Measurements from ENCODE around the gene SERPINB6.
A peak's percentile ranks its signal among the peaks of the same experiment; 100 is the strongest.
"Not testable (repeated sequence)": the region's sequence is repeated elsewhere in the genome, so short reads cannot be mapped to it uniquely, and the experiment has no call there.

Gene SERPINB6

GRCh38 chr6:3001146-3001772 is 29.9 kb upstream of the SERPINB6 start:
- H3K9me3 ChIP-seq (ENCODE audit: control insufficient read depth, low read length), result no peaks in the 10 kb centered on the region
- no peaks in the 10 kb centered on the region for H3K27me3 ChIP-seq (replicated peaks; ENCODE audit: control insufficient read depth, insufficient read depth, low read length, poor library complexity, severe bottlenecking)
- no peaks in the 10 kb centered on the region for H3K36me3 ChIP-seq (ENCODE audit: control insufficient read depth, insufficient read depth, low read length)
- no peak overlapping the region for H3K4me3 ChIP-seq (ENCODE audit: insufficient read depth, low read depth, low read length, poor library complexity, severe bottlenecking)
- peaks cover 17% of the 10 kb centered on the region for H3K4me1 ChIP-seq (ENCODE audit: control insufficient read depth, insufficient read depth, low read length, poor library complexity, severe bottlenecking)
- H3K27ac ChIP-seq (ENCODE audit: insufficient read depth, low read length, poor library complexity, severe bottlenecking), result no peak overlapping the region
- no peak for DNase-seq

- no peaks in the 10 kb centered on the region for H3K9me3 ChIP-seq (ENCODE audit: control insufficient read depth, low read length)
- H3K27me3 ChIP-seq (replicated peaks; ENCODE audit: control insufficient read depth, insufficient read depth, low read length, poor library complexity, severe bottlenecking), result no peaks in the 10 kb centered on the region
- peak; percentile 85 to 86 (median 86) for DNase-seq
- no peaks in the 10 kb centered on the region for H3K36me3 ChIP-seq (ENCODE audit: control insufficient read depth, insufficient read depth, low read length)
- peak within 1 kb of the TSS; percentile 87 for H3K4me3 ChIP-seq (ENCODE audit: insufficient read depth, low read depth, low read length, poor library complexity, severe bottlenecking)
- H3K4me1 ChIP-seq (ENCODE audit: control insufficient read depth, insufficient read depth, low read length, poor library complexity, severe bottlenecking), result peaks cover 17% of the 10 kb centered on the region
- H3K27ac ChIP-seq (ENCODE audit: insufficient read depth, low read length, poor library complexity, severe bottlenecking), result peak within 1 kb of the TSS; percentile 80
Observed at GRCh38 chr6:2999618-3000557, 28.5 kb upstream of the SERPINB6 start, which contains the start of gene NQO2. NQO2 (plus strand) TSS chr6:2999894; CDS start chr6:3006553, 6,659 bp downstream.

DNA sequence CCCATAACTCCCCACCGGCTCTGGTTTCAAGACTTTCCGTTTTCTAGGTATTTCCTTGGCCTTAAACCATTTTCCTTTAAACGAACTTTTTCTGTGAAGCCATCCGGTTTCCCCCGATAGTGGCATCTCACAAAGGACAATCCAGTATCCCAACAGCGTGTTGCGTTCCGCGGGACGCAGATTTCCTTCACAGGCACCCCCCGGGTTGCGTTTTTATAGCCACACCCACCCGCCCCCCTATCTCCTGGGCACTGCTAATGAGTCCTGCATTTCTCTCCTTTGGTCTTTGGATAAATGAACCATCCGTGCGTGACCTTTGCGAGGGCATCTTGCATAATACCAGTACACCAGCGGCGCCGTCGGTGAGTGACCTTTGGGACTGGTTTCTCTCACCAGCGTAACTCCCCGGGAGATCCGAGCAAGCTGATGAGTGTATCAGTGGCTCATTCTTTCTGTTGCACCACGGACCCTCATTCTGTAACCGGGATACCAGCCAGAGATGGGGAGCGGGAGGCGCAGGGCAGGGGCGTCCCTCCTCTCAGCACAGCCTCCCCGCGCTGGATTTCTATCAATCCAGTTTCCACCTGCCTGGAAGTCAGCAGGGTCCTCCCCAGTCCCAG is 27.7 kb upstream of the SERPINB6 start:
- peak in 1 of 3 donors; percentile 27 for DNase-seq

DNA sequence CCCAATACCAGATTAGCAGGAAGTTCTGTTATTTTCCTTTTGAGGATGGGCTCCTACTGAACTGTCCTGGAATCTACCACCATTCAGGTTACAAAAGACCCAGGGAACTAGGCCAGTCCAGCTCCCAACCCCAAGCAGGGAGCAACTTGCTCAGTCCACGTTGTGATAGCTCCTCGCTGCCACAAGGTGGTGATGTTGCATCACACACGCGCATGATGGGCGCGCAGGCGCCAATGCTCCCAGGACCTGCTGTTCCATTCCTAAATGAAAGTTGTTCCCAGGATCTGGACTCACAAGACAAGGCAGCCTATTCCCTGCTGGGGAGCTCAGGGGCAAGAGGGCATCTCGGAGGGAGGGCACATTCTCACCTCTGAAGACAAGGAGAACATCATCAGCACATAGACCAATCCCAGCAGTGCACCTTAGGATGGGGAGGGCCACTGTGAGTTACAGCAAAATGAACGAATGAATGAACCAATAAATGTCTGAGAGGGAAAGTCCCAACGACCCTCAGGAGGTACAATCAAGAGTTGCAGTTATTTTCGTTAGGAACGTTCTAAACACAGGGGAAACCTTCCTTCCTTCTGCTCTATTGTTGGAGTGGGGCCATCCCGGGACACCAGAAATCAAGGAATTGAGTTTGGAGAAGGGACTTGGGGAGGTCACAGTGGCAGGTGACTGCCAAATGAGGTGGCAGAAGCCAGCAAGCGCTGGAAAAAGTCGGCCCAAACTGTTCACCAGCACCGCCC is 27.1 kb upstream of the SERPINB6 start:
- peak in 2 of 3 donors; percentile 36 to 55 for DNase-seq
- H3K27ac ChIP-seq (ENCODE audit: insufficient read depth, low read length, poor library complexity, severe bottlenecking), result peak overlapping the region; percentile 80
- H3K4me1 ChIP-seq (ENCODE audit: control insufficient read depth, insufficient read depth, low read length, poor library complexity, severe bottlenecking), result peaks cover 17% of the 10 kb centered on the region
- H3K36me3 ChIP-seq (ENCODE audit: control insufficient read depth, insufficient read depth, low read length); H3K9me3 ChIP-seq (ENCODE audit: control insufficient read depth, low read length); H3K27me3 ChIP-seq (replicated peaks; ENCODE audit: control insufficient read depth, insufficient read depth, low read length, poor library complexity, severe bottlenecking): not testable (repeated sequence)
- H3K4me3 ChIP-seq (ENCODE audit: insufficient read depth, low read depth, low read length, poor library complexity, severe bottlenecking), result peak overlapping the region; percentile 74

More for the DNA sequence above, 27.7 kb upstream of the SERPINB6 start:
- no peaks in the 10 kb centered on the region for H3K36me3 ChIP-seq (ENCODE audit: control insufficient read depth, insufficient read depth, low read length)
- peak overlapping the region; percentile 80 for H3K27ac ChIP-seq (ENCODE audit: insufficient read depth, low read length, poor library complexity, severe bottlenecking)
- peaks cover 17% of the 10 kb centered on the region for H3K4me1 ChIP-seq (ENCODE audit: control insufficient read depth, insufficient read depth, low read length, poor library complexity, severe bottlenecking)
- H3K4me3 ChIP-seq (ENCODE audit: insufficient read depth, low read depth, low read length, poor library complexity, severe bottlenecking), result peak overlapping the region; percentile 74
- no peaks in the 10 kb centered on the region for H3K9me3 ChIP-seq (ENCODE audit: control insufficient read depth, low read length)
- no peaks in the 10 kb centered on the region for H3K27me3 ChIP-seq (replicated peaks; ENCODE audit: control insufficient read depth, insufficient read depth, low read length, poor library complexity, severe bottlenecking)

DNA sequence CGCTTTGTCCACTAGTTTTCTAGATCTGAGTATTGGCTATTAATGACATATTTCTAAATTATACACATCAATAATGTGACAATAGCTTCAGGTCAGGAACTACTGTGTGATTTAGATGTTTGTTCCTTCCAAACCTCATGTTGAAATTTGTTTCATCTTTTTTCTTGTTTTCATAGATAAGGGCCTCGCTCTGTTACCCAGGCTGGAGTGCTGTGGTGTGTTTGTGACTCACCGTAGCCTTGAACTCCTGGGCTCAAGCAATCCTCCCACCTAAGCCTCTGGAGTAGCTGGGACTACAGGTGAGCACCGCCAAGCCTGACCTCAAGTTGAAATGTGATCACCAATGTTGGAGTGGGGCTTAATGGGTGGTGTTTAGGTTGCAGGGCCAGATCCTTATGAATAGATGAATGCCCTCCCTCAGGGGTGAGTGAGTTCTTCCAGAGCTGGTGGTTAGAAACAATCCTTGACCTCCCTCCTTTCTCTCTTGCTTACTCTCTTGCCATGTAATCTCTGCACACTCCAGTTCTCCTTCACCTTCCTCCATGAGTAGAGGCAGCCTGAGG is 22.5 kb upstream of the SERPINB6 start:
- peaks cover 2% of the 10 kb centered on the region for H3K4me1 ChIP-seq (ENCODE audit: control insufficient read depth, insufficient read depth, low read length, poor library complexity, severe bottlenecking)
- no peak for DNase-seq
- no peaks in the 10 kb centered on the region for H3K36me3 ChIP-seq (ENCODE audit: control insufficient read depth, insufficient read depth, low read length)
- H3K9me3 ChIP-seq (ENCODE audit: control insufficient read depth, low read length), result no peaks in the 10 kb centered on the region
- H3K27ac ChIP-seq (ENCODE audit: insufficient read depth, low read length, poor library complexity, severe bottlenecking), result no peak overlapping the region
- no peak overlapping the region for H3K4me3 ChIP-seq (ENCODE audit: insufficient read depth, low read depth, low read length, poor library complexity, severe bottlenecking)
- no peaks in the 10 kb centered on the region for H3K27me3 ChIP-seq (replicated peaks; ENCODE audit: control insufficient read depth, insufficient read depth, low read length, poor library complexity, severe bottlenecking)

DNA sequence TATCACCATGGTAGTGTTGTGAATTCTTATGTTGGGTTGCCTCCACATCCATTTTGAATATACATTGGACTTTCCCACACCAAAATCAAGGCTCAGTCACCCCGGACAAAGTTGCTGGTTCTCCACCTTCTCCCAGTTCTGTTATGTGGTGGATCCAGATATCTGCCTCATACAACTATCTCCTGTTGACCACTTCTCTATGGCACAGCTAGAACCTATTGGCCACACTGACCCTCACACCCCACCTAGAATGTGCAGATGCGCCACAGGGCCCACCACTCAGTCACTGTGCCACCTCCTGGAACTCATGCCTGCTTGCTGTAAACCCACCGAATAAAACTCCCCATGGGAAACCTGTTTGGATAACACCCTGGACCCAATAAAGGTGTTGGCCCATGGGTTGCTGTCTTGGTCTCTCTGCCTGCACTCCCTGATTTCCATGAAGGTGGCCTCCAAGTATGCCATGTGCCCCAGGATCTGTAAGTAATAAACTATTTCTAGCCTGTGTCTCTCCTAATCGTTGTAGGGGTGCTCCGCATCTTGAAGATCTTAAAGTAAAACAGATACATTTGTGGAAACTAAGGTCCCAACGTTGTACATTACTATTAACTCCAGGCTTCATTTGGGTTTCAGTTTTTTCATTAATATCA is 21.1 kb upstream of the SERPINB6 start:
- H3K9me3 ChIP-seq (ENCODE audit: control insufficient read depth, low read length), result no peaks in the 10 kb centered on the region
- peaks cover 7% of the 10 kb centered on the region for H3K4me1 ChIP-seq (ENCODE audit: control insufficient read depth, insufficient read depth, low read length, poor library complexity, severe bottlenecking)
- no peak for DNase-seq
- no peaks in the 10 kb centered on the region for H3K27me3 ChIP-seq (replicated peaks; ENCODE audit: control insufficient read depth, insufficient read depth, low read length, poor library complexity, severe bottlenecking)
- H3K36me3 ChIP-seq (ENCODE audit: control insufficient read depth, insufficient read depth, low read length), result no peaks in the 10 kb centered on the region
- H3K4me3 ChIP-seq (ENCODE audit: insufficient read depth, low read depth, low read length, poor library complexity, severe bottlenecking), result no peak overlapping the region
- H3K27ac ChIP-seq (ENCODE audit: insufficient read depth, low read length, poor library complexity, severe bottlenecking), result no peak overlapping the region

GRCh38 chr6:2990932-2991506 is 19.7 kb upstream of the SERPINB6 start:
- H3K9me3 ChIP-seq (ENCODE audit: control insufficient read depth, low read length), result no peaks in the 10 kb centered on the region
- H3K4me1 ChIP-seq (ENCODE audit: control insufficient read depth, insufficient read depth, low read length, poor library complexity, severe bottlenecking), result peaks cover 7% of the 10 kb centered on the region
- DNase-seq, result no peak
- peak overlapping the region; percentile 77 for H3K4me3 ChIP-seq (ENCODE audit: insufficient read depth, low read depth, low read length, poor library complexity, severe bottlenecking)
- H3K27ac ChIP-seq (ENCODE audit: insufficient read depth, low read length, poor library complexity, severe bottlenecking), result peak overlapping the region; percentile 98
- no peaks in the 10 kb centered on the region for H3K36me3 ChIP-seq (ENCODE audit: control insufficient read depth, insufficient read depth, low read length)
- H3K27me3 ChIP-seq (replicated peaks; ENCODE audit: control insufficient read depth, insufficient read depth, low read length, poor library complexity, severe bottlenecking), result no peaks in the 10 kb centered on the region

DNA sequence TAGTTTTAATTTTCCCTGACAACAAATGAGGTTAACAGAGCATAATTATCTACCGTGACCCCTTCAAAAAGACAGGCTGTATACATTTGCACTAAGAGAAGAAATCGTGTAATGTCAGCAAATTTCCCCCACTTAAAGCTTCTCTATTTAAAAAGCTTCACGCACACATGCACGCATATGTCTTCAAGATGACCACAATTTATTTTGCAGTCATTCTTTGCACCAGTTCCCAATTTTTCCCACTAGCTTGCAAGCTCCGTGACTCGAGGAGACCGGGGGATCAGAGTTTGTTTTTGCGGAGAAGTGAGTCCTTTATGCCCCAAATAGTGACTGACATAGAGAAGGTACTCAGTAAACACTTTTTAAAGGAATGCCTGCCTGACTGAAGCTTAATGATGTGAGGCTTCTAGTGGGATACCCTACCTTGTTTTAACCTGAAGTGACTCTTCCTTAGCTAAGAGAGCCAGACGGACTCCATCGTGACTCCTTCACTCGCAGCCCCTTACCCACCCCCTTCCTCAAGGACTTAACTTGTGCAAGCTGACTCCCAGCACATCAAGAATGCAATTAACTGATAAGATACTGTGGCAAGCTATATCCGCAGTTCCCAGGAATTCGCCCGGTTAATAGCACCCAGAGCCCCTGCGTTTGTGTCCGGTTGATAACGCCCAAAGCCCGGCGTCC is 19.0 kb upstream of the SERPINB6 start:
- peak overlapping the region; percentile 98 for H3K27ac ChIP-seq (ENCODE audit: insufficient read depth, low read length, poor library complexity, severe bottlenecking)
- no peaks in the 10 kb centered on the region for H3K27me3 ChIP-seq (replicated peaks; ENCODE audit: control insufficient read depth, insufficient read depth, low read length, poor library complexity, severe bottlenecking)
- H3K4me1 ChIP-seq (ENCODE audit: control insufficient read depth, insufficient read depth, low read length, poor library complexity, severe bottlenecking), result peaks cover 7% of the 10 kb centered on the region
- peak overlapping the region; percentile 77 for H3K4me3 ChIP-seq (ENCODE audit: insufficient read depth, low read depth, low read length, poor library complexity, severe bottlenecking)
- DNase-seq, result no peak
- H3K36me3 ChIP-seq (ENCODE audit: control insufficient read depth, insufficient read depth, low read length), result no peaks in the 10 kb centered on the region
- H3K9me3 ChIP-seq (ENCODE audit: control insufficient read depth, low read length), result no peaks in the 10 kb centered on the region
